GM10248 (cell line): ENCODE measurements around the gene TMC6.
A peak's percentile ranks its signal among the peaks of the same experiment; 100 is the strongest.

Experiments used
- CTCF ChIA-PET: fragments of 300-600 bp; sonication (Branson Sonifier 250); formaldehyde crosslinking; extraction: SDS; loops from one replicate; lab custom pipeline; 2021; ENCODE audit warnings: antibody characterized with exemption; lab: Yijun Ruan, JAX
- POLR2A ChIA-PET: fragments of 350-650 bp; sonication (Branson Sonifier 250); formaldehyde crosslinking; extraction: SDS; loops from one replicate; lab custom pipeline; 2020; ENCODE audit warnings: antibody characterized with exemption; lab: Yijun Ruan, JAX
- DNase-seq: peaks from one replicate; pipeline ENCODE4 v3.0.0; 2012; ENCODE audit errors: extremely low spot score
- CTCF ChIP-seq: IDR thresholded peaks from 2 replicates; pipeline ENCODE4 v1.5.1; 2012; ENCODE audit warnings: mild to moderate bottlenecking, low read depth; ENCODE audit errors: extremely low read depth, missing control alignments, control extremely low read depth

Gene TMC6

DNA sequence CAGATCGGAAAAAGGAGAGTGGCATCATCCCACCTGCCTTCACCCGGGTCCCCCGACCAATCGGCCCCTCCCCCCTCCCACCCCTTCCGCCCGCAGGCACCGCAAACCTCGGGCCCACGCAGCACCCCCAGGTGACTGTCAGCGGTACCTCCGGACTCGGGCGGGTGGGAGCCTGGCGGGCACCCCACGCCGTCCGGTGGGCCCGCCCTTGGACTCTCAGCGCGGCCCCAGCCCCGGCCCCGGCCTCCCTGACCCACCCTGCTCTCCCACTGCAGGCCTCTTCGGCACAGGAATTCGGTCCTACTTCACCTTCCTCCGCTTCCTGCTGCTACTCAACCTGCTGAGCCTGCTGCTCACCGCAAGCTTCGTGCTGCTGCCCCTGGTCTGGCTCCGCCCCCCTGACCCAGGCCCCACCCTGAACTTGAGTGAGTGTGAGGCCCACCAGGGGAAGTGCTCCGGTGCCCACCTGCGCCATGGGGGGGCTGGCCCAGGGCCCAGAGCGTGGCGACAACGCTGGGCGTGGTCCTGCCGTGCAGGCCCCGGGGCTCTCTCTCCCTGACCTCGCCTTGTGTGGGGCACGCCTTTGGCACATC is 3.6 kb upstream of the TMC6 start:
- ChIA-PET CTCF (interaction anchor here (1.0 kb wide), 1 partner anchor 42 kb away, joined by 3 read pairs; no protein-coding TSS in a partner anchor), POLR2A (interaction anchor here (0.6 kb wide), 1 partner anchor 54 kb away, joined by 6 read pairs; no protein-coding TSS in a partner anchor)
- TF ChIP-seq CTCF = no peak
- peak; percentile 70 for DNase-seq

GRCh38 chr17:78131172-78132083 is 2.9 kb upstream of the TMC6 start:
- no peak for DNase-seq
- no peak for TF ChIP-seq CTCF
- POLR2A ChIA-PET = interaction anchor here (0.6 to 0.7 kb wide), 3 partner anchors 9 to 55 kb away, joined by 4 to 6 read pairs (median 6); no protein-coding TSS in a partner anchor
- CTCF ChIA-PET = interaction anchor here (1.0 to 1.7 kb wide), 2 partner anchors 43 to 45 kb away, joined by 3 to 9 read pairs; no protein-coding TSS in a partner anchor

DNA sequence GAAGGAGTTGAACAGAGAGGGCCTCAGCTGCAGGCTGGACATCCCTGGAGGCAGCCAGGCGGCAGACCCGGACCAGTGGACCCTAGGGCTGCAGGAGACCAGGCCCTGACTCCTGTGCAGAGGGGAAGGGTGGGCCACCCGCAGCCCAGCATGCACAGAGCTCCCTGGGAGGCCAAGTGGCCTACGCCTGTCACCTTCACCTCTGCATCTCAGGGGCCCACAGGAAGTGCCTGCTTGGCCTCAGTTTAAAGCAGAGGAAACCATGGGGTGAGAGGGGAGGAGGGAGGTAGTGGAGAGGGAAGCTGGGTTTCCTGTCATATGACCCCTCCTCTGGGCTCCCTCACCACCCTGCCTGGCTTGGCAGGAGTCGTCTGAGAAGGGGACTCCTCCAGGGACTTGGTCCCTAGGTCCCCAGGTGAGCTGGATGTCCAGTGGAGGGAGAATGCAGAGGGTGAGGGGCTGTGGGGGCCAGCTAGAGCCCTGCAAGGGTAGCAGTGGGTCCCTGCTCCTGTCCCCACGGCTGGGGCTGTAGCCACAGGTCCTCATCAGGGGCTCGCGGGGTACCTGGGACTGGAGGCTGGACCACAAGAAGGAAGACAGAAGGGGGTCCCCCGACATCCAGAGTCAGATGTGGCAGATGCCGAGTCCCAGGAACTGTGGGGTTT is 2.0 kb upstream of the TMC6 start, which contains the start of gene TMC8:
TSS of gene TMC8 (plus strand) at position 335 of the 665 bp plus-strand sequence. CDS start 818 bp downstream, outside the sequence.
- TF ChIP-seq CTCF = no peak
- POLR2A ChIA-PET = interaction anchor here (0.6 to 0.7 kb wide), 2 partner anchors 10 to 25 kb away, joined by 4 to 6 read pairs; no protein-coding TSS in a partner anchor
- CTCF ChIA-PET = interaction anchor here (0.9 to 1.7 kb wide), 4 partner anchors 28 to 125 kb away, joined by 3 to 9 read pairs (median 3); no protein-coding TSS in a partner anchor
- peak; percentile 69 for DNase-seq

DNA sequence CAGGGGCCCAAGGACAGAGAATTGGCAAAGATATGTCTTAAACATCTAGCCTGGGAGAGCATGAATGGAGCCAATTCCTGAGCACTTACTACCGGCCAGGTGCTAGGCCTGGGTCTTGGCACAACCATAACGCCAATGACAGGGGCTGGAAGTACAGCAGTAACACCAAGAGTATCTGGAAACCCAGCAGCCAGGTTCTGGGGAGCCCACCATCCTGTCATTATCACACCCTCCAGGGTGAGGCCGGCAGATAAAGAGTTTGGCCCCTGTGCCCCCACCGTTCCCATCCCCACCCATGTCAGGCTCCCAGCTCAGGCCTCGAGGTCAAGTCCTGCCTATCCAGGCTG is 1.5 kb upstream of the TMC6 start:
- POLR2A ChIA-PET = no interaction called here
- TF ChIP-seq CTCF = no peak
- DNase-seq = no peak
- CTCF ChIA-PET = interaction anchor here (0.9 to 1.7 kb wide), 4 partner anchors 29 to 126 kb away, joined by 3 to 9 read pairs (median 3); no protein-coding TSS in a partner anchor

GRCh38 chr17:78129351-78130089 is 965 bp upstream of the TMC6 start:
- no peak for TF ChIP-seq CTCF
- ChIA-PET CTCF (interaction anchor here (0.9 to 1.7 kb wide), 4 partner anchors 29 to 126 kb away, joined by 3 to 9 read pairs (median 3); no protein-coding TSS in a partner anchor), POLR2A (interaction anchor here (0.7 kb wide), 1 partner anchor 601 kb away, joined by 4 read pairs; no protein-coding TSS in a partner anchor)
- DNase-seq = no peak
